Stimulated activated CD8-positive, alpha-beta memory T cell treated with anti-CD3 and anti-CD28 coated beads, Interleukin-12 subunit alpha, Interleukin-12 subunit beta, amount 100 ng/mL, for 1 hour (primary cell): ENCODE results near the gene SMIM20.
"Not testable (repeated sequence)": the region's sequence is repeated elsewhere in the genome, so short reads cannot be mapped to it uniquely, and the experiment has no call there.

ENCODE experiments used
- DNase-seq: peaks from one replicate; pipeline ENCODE4 v3.0.0-alpha.2; 2020; ENCODE audit warnings: low read depth

SMIM20 gene

GRCh38 chr4:25890571-25891485 is 23.2 kb upstream of the SMIM20 start:
- DNase-seq: no peak

- DNase-seq: no peak
These were observed 21.2 kb upstream of the SMIM20 start for GRCh38 chr4:25892796-25893195.

- DNase-seq: no peak
These were observed 17.1 kb upstream of the SMIM20 start for GRCh38 chr4:25896776-25897539.

GRCh38 chr4:25900310-25900709 is 13.7 kb upstream of the SMIM20 start:
- DNase-seq: no peak

- DNase-seq: no peak
These were observed 13.0 kb upstream of the SMIM20 start for GRCh38 chr4:25901030-25901430.

- no peak for DNase-seq
These were observed 9.9 kb upstream of the SMIM20 start for GRCh38 chr4:25903900-25904747.

- DNase-seq: no peak
These were observed 9.3 kb upstream of the SMIM20 start for GRCh38 chr4:25904748-25905082.

GRCh38 chr4:25905371-25905770 is 8.6 kb upstream of the SMIM20 start:
- no peak for DNase-seq

GRCh38 chr4:25906113-25906512 is 7.9 kb upstream of the SMIM20 start:
- DNase-seq: not testable (repeated sequence)

- DNase-seq: no peak
These were observed 5.5 kb upstream of the SMIM20 start for GRCh38 chr4:25908491-25908901.

- DNase-seq: no peak
These were observed 2.7 kb upstream of the SMIM20 start for GRCh38 chr4:25911356-25911755.

GRCh38 chr4:25913056-25913850 is 767 bp upstream of the SMIM20 start:
- no peak for DNase-seq

GRCh38 chr4:25914670-25915352 is 791 bp downstream of the SMIM20 start:
- no peak for DNase-seq

GRCh38 chr4:25915353-25915705 is 1.3 kb downstream of the SMIM20 start:
- no peak for DNase-seq

- no peak for DNase-seq
These were observed 2.9 kb downstream of the SMIM20 start for GRCh38 chr4:25916870-25917269.

- no peak for DNase-seq
These were observed 5.7 kb downstream of the SMIM20 start for GRCh38 chr4:25919676-25920075.

- DNase-seq: no peak
These were observed 7.9 kb downstream of the SMIM20 start for GRCh38 chr4:25921922-25922321.

GRCh38 chr4:25922812-25923369 is 8.9 kb downstream of the SMIM20 start:
- no peak for DNase-seq

- DNase-seq: no peak
These were observed 9.7 kb downstream of the SMIM20 start for GRCh38 chr4:25923745-25924144.

- no peak for DNase-seq
These were observed 11.6 kb downstream of the SMIM20 start for GRCh38 chr4:25925486-25926201.
